Right kidney (tissue), 1 donor: Measurements from ENCODE around the gene PPAT.
"Not testable (repeated sequence)": the region's sequence is repeated elsewhere in the genome, so short reads cannot be mapped to it uniquely, and the experiment has no call there.

Source experiments
- DNase-seq: peaks from one replicate; pipeline ENCODE4 v3.0.0-alpha.2; 2016

PPAT gene

GRCh38 chr4:56386091-56386490 is 49.3 kb downstream of the PPAT start:
- DNase-seq = no peak

DNA sequence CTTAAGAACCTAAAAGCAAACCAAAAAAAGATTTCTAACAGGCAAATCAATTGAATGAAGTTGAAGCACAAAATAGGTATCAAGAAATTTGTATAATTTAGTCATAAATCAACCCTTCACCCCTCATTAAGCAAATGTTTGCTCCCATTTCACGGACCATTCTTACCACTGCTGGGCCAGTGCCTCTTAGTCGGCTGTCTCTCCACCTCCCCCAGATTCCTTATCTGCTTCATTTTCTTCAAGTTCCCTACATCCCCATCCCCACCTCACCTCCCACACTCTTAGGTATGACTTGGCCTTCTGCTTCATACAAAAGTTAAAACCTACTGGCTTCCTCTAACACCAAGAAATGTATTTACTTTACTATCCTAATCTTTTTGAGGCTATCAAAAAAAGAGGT is 60.0 kb downstream of the PPAT start:
- DNase-seq = no peak

DNA sequence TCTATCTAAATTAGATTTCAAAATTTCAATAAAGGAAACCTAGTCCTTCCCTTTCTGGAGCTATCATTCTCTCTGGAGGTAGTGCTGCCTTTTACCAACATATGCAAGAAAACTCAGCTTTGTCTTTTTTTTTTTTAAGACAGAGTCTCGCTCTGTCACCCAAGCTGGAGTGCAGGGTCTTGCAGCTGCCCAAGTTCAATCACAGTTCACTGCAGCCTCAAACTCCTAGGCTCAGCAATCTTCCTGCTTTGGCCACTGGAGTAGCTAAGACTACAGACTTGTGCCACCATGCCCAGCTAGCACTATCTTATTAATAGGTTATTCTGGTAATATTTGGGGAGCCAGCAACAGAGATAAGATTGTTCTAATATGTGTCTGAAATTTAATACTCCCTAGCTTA is 60.5 kb downstream of the PPAT start:
- no peak for DNase-seq

DNA sequence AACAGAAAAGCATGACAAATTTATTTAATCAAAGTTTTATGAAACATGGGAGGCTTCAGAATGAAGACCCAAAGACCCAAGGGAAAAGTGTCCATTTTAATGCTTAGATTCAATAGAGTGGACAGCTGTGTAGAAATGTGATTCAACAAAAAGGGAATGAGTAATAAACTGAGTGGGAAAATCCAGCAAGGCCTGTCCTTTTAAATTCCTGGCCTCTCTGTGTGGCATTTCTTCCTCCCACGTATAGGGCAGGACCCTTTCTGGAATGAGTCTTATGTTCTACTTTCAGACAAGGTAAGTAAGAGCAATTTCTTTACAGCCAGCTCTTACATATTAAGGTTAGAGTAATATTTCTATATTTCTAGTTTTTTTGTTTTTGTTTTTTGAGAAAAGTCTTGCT is 62.6 kb downstream of the PPAT start:
- DNase-seq = no peak

GRCh38 chr4:56371426-56372220 is 63.8 kb downstream of the PPAT start:
- no peak for DNase-seq

- no peak for DNase-seq
Observed at GRCh38 chr4:56370377-56370776, 65.0 kb downstream of the PPAT start.

DNA sequence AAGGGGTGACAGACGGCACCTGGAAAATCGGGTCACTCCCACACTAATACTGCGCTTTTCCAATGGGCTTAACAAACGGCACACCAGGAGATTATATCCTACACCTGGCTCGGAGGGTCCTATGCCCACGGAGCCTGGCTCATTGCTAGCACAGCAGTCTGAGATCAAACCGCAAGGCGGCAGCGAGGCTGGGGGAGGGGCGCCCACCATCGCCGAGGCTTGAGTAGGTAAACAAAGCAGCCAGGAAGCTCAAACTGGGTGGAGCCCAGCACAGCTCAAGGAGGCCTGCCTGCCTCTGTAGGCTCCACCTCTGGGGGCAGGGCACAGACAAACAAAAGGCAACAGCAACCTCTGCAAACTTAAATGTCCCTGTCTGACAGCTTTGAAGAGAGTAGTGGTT is 72.4 kb downstream of the PPAT start:
- not testable (repeated sequence) for DNase-seq

DNA sequence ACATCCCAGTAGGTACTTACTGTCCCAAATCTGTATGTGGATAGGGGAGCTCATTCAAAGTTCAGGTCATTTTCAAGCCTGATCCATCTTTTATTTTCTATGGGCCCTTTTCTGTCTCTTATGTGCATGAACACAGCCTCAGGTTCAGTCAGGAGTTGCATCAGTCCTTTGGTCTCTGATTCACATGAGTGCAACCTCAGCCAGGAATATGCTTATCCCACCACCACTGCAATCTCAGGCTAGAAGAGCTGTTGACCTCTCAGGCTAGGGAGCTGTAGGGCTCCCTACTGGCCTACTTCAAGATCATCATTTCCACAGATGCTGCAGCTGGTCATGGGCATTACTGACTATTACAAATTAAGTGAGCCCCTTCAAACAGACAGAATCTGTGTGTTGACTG is 75.3 kb downstream of the PPAT start:
- no peak for DNase-seq

GRCh38 chr4:56356650-56357049 is 78.8 kb downstream of the PPAT start:
- no peak for DNase-seq

GRCh38 chr4:56348576-56348975 is 86.8 kb downstream of the PPAT start:
- DNase-seq = no peak

- DNase-seq = no peak
Observed at GRCh38 chr4:56345458-56345857, 90.0 kb downstream of the PPAT start.
